Measurements from ENCODE around the gene PRDM16.

GRCh38 chr1:3391711-3392110 lies 322.7 kb downstream of the PRDM16 start:
- TF ChIP-seq, protein P1, sequence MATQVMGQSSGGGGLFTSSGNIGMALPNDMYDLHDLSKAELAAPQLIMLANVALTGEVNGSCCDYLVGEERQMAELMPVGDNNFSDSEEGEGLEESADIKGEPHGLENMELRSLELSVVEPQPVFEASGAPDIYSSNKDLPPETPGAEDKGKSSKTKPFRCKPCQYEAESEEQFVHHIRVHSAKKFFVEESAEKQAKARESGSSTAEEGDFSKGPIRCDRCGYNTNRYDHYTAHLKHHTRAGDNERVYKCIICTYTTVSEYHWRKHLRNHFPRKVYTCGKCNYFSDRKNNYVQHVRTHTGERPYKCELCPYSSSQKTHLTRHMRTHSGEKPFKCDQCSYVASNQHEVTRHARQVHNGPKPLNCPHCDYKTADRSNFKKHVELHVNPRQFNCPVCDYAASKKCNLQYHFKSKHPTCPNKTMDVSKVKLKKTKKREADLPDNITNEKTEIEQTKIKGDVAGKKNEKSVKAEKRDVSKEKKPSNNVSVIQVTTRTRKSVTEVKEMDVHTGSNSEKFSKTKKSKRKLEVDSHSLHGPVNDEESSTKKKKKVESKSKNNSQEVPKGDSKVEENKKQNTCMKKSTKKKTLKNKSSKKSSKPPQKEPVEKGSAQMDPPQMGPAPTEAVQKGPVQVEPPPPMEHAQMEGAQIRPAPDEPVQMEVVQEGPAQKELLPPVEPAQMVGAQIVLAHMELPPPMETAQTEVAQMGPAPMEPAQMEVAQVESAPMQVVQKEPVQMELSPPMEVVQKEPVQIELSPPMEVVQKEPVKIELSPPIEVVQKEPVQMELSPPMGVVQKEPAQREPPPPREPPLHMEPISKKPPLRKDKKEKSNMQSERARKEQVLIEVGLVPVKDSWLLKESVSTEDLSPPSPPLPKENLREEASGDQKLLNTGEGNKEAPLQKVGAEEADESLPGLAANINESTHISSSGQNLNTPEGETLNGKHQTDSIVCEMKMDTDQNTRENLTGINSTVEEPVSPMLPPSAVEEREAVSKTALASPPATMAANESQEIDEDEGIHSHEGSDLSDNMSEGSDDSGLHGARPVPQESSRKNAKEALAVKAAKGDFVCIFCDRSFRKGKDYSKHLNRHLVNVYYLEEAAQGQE (IDR thresholded peaks at IDR 0.05; ENCODE audit: insufficient read depth in 1 of 2, low read depth in 2 of 2, low read length in 1 of 2): no peak
- TF ChIP-seq, protein P2, sequence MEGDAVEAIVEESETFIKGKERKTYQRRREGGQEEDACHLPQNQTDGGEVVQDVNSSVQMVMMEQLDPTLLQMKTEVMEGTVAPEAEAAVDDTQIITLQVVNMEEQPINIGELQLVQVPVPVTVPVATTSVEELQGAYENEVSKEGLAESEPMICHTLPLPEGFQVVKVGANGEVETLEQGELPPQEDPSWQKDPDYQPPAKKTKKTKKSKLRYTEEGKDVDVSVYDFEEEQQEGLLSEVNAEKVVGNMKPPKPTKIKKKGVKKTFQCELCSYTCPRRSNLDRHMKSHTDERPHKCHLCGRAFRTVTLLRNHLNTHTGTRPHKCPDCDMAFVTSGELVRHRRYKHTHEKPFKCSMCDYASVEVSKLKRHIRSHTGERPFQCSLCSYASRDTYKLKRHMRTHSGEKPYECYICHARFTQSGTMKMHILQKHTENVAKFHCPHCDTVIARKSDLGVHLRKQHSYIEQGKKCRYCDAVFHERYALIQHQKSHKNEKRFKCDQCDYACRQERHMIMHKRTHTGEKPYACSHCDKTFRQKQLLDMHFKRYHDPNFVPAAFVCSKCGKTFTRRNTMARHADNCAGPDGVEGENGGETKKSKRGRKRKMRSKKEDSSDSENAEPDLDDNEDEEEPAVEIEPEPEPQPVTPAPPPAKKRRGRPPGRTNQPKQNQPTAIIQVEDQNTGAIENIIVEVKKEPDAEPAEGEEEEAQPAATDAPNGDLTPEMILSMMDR (IDR thresholded peaks at IDR 0.05): no peak
